Caki2 (cell line): ENCODE results near the gene ERICH6. TPM values are rescaled to one million over a fixed set of nuclear protein-coding genes. Genes with fewer than 3 reads are reported as not detected.

Source experiments
- DNase-seq: peaks from one replicate; pipeline ENCODE4 v3.0.0-alpha.2; 2015; ENCODE audit warnings: low read depth
- in situ Hi-C: cut with HindIII; loops from 2 replicates; pipeline ENCODE4 v1.10.0; 2016; ENCODE audit warnings: low sequenced_read_pairs, low pct_unique_long_range_greater_than_20kb, mixed read lengths
- total RNA-seq: library from RNA; depleted of rRNA; stranded (reverse); fragments of >200 nt; shearing (Covaris generic); gene quantifications from 2 replicates; pipeline ENCODE4 v1.2.3, GENCODE V29; 2014; ENCODE audit warnings: low replicate concordance; rRNA removed

Gene ERICH6
- not detected in 2 replicates for total RNA-seq

DNA sequence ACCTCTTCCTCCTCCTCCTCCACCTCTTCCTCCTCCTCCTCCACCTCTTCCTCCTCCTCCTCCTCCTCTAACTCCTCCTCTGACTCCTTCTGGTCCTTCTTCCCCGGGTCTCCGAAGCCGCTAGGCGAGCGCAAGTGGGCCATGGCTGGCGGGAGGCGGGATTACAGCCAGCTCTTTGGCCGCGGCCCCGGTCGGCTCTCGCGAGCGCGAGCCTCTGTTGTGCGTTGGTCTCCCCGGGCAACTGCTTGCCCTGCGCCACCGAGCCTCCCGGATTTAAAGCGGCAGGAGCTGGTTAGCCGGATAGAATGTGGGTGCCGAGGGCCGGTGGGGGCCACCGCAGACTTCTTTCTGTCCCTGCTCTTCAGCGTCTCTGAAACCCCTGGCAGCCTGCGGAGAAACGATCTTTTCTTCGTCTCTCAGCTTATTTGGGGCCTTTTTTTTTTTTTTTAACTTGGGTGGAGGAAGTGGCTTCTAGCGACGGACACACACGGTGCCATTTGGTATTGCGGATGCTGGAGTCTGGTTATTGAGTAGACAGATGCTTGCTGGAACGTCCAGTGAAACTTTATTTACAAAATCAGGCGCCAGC is at the start of gene ERICH6:
ERICH6 (minus strand) TSS at position 165 of the 589 bp plus-strand sequence; CDS start at position 143, 22 bp downstream.
- DNase-seq = peak; percentile 90

GRCh38 chr3:150751781-150752263 is 48.1 kb upstream of the ERICH6 start:
- in situ Hi-C loops = no loop called here
- no peak for DNase-seq

More for the DNA sequence above, at the start of gene ERICH6:
- in situ Hi-C loops = no loop called here

- no peak for DNase-seq
- in situ Hi-C loops = no loop called here
These were observed 45.5 kb upstream of the ERICH6 start for GRCh38 chr3:150749255-150749654.

DNA sequence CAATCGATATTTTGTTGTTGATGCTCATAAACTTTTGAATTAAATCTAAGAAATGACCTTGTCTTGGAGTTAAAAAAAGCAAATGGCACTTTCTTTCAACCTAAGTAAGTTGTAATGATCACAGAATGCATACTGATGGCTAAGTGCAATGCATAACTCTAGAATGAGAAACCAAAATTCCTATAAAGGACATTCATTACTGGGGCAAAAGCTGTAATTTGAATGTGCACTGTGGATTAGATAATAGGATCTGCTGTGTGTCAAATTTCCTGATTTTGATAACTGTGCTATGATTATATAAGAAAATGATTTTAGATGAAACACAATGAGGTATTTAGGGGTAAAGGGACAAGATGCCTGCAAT is 44.9 kb upstream of the ERICH6 start:
- in situ Hi-C loops = no loop called here
- DNase-seq = no peak

- in situ Hi-C loops = no loop called here
- no peak for DNase-seq
These were observed 44.4 kb upstream of the ERICH6 start for GRCh38 chr3:150747886-150748683.

DNA sequence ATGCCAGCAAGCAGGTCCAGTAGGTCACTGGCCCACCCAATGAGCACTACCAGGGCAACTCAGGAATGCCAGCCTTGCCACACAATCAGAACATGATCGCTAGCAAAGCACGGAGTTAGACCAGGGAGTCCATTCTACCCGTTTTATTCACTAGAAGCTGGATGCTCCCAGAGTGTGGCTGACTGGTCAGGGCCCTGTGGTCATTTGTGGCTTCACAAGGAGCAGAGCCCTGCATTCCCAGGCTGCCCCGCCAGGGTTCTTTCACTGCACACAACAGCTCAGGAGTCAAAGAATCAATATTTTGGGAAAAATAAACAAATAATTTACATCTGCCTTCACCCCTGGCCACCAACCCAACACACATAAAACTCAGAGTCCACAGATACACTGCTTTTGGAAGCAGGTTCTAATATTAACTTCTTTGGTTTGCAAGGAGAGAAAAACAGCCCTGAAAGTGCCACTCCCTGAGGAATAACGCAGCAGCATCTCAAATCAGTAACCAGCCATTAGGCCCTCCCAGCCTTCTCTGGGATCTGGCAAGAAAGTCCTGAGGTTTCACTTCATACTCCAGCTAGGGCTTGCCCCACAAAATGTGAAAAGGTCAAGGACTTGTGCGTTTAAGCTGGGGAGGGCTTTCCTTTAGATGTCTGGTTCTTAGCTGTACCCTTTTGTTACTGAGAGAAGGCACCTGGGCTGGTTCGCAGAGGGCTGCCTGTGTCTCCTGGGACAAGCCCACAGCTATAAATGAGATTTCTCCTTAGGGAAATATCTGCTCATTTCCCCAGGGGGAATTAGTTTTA is 43.3 kb upstream of the ERICH6 start:
- in situ Hi-C loops = no loop called here
- no peak for DNase-seq

DNA sequence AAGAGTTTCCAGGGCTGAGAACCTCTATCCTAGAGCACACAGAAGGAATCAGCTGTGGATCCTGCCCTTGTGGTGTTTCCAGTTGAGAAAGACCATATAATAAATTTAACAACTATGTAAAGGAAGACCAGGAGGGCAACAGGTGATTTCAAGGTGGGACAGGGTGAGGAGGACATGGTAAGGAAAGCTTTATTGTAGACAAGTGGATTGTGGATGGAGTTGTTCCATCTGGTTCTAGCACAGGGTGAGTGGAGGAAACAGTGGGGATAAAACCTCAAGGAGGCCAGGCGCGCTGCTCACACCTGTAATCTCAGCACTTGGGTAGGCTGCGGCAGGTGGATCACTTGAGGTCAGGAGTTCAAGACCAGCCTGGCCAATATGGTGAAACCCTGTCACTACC is 42.1 kb upstream of the ERICH6 start:
- in situ Hi-C loops = no loop called here
- DNase-seq = no peak

- no peak for DNase-seq
- in situ Hi-C loops = no loop called here
These were observed 41.1 kb upstream of the ERICH6 start for GRCh38 chr3:150744919-150745211.

DNA sequence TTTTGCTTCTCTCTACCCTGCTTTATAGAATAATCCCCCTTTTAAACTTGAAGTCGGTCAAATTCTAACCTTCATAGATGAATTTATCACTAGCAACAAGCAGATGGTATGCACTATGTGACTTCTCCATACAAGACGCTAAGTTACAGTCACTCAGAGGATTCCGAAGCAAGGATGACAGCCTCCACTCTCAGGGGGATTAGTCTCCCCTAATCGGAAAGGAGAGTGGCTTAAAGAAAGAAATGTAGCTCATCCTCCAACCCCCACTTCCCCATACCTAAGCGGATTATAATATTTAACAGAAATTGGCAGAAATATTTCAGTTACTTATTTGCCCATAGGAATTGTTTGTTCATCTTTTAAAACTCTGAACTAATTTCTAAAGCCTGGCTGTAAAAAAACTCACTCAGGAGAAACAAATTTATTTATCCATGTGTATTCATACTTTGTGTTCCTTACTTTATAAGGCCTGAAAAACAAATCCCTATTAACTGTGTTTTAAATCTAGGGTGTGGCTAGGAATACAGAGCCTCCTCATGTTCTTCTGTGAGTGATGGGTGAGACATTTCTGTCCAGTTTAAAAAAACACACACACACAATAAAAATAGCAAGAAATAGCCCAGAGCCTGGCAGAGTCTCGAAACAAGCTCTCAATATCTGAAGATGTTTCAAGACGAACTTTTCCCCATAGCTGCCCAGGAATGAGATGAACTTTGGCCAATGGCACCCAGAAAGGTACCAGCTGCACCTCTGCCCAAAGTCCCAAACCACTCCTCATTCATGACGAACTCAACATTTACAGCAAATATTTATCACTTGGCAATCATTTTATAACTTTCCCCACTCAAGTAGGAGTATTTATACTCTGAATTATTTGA is 40.6 kb upstream of the ERICH6 start:
- in situ Hi-C loops = no loop called here
- no peak for DNase-seq

- in situ Hi-C loops = no loop called here
- peak; percentile 29 for DNase-seq
These were observed 39.8 kb upstream of the ERICH6 start for GRCh38 chr3:150743508-150743907.

DNA sequence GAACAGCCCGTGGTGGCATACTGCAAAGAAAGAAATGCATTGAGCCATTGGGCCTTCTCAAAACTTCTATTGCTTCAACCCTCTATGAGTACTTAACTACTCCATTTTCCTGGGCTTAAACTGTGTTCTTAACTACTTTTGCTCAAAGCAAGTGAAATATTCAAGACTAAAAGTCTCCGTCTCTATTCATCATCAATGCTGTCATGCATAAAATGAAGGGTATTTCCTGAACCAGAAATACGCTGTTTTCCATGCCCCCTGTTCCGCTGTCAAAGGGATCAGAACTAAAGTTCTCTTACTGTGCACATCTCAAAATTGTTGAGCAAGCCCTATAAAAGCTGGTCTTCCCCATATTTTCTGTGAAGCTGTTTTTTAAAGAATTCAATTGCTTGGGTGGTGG is 39.0 kb upstream of the ERICH6 start:
- in situ Hi-C loops = no loop called here

DNA sequence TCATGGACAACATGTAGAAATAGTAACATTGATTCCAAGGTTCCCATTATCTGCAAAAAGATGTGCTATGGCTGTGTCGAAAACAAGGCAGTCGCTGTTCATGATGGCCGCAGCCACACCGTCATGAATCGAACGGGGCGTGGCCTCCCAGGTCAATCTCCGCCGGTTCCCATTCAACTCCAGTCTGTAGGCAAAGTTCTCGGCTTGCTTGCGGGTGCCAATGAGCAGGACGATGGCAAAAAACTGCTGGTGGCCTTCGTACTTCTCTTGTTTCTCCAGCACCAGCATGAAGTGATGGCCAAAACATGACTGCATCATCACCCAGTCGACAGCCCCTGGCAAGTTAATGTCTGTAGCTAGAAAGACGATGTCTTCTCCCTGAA is 38.4 kb upstream of the ERICH6 start:
- in situ Hi-C loops = no loop called here
- no peak for DNase-seq

More for the DNA sequence above, 39.0 kb upstream of the ERICH6 start:
- no peak for DNase-seq

DNA sequence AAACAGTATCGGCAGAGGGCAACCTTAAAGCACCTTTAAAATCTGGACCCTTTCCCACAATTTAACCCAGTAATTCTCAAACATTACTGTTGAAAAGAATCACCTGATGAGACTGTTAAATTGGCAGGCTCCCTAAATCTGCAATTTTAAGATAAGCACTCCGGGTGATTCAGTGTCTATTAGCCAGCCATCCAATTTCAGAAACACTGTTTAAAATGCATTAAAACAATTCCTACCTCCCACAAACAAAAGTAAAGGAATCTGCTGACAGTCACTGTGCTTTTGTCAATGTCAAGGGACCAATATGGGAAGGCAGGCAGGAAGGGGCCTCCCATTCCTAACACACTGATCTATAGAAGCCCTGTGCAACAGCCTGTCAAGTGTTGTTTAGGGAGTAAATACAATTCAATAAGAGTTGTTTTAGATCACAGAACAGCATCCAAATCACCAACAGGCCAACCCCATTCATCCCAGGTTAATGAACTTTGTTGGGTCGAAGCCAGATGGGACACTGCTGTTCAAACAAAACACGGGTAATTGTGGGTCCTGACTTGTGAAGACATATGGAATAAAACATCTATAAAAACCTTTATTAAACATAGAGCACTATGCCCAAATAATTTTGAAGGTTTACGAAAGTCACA is 37.9 kb upstream of the ERICH6 start:
- DNase-seq = no peak
- in situ Hi-C loops = no loop called here

GRCh38 chr3:150740733-150741496 is 37.2 kb upstream of the ERICH6 start:
- no peak for DNase-seq
- in situ Hi-C loops = no loop called here

DNA sequence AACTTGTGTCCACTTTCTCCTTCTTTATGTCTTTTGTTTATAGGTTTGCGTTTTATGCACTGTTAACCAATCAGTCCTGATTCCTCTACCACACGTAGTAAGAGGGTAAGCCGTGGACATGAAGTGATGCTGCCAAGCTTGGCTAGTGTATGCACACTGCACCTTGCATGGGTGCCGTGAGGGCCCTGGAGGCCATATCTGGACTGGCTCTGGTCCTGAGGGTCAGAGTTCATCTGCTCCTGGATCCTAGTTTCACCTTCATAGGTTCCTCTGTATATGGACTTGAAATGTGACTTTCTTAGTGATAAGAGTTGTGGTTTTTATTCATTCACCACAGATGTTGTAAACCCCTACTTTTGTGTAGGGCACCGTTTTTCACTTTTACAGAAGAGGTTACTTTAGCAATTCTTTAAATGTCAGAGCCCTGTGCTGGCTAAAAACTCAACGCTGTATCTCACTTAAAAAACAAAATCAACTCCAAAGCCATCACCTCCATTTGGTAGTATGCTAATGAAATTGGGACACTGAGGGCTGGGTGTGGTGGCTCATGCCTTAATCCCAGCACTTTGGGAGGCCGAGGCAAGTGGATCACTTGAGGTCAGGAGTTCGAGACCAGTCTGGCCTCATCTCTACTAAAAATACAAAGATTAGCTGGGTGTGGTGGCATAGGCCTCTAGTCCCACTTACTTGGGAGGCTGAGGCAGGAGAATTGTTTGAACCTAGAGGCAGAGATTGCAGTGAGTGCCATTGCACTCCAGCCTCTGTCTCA is 36.3 kb upstream of the ERICH6 start:
- in situ Hi-C loops = no loop called here

GRCh38 chr3:150739200-150739863 is 35.6 kb upstream of the ERICH6 start:
- in situ Hi-C loops = no loop called here
- DNase-seq = no peak

More for the DNA sequence above, 36.3 kb upstream of the ERICH6 start:
- DNase-seq = no peak
